T-helper 1 cell treated with Interleukin-12 subunit alpha and Interleukin-12 subunit beta and Interleukin-4 antibody, amounts not matched to agents 30 ng/mL and 1 ng/mL, for 36 hours (primary cell): ENCODE data around the gene HIRIP3. TPM values are rescaled to one million over a fixed set of nuclear protein-coding genes. Genes with fewer than 3 reads are reported as not detected.
"Not testable (repeated sequence)": the region's sequence is repeated elsewhere in the genome, so short reads cannot be mapped to it uniquely, and the experiment has no call there.

Source experiments
- intact Hi-C: fragments of 100-400 bp; cut with micrococcal nuclease; formaldehyde crosslinking; loops from one replicate; pipeline ENCODE4 v1.15.1; 2024
- total RNA-seq: library from RNA; stranded (reverse); gene quantifications from 2 replicates; pipeline ENCODE4 v1.2.3, GENCODE V29; 2022

Gene HIRIP3
- total RNA-seq, 1 donor from 2014 or later = 35.8 TPM

- intact Hi-C loops = no loop called here
Observed at GRCh38 chr16:30016555-30017276, 21.3 kb upstream of the HIRIP3 start.

- intact Hi-C loops = not testable (repeated sequence)
Observed at GRCh38 chr16:30015450-30015849, 20.0 kb upstream of the HIRIP3 start.

GRCh38 chr16:30012598-30012997, 17.2 kb upstream of the HIRIP3 start:
- intact Hi-C loops = not testable (repeated sequence)

GRCh38 chr16:30011714-30012504, 16.5 kb upstream of the HIRIP3 start:
- intact Hi-C loops = no loop called here

GRCh38 chr16:30010844-30011713, 15.7 kb upstream of the HIRIP3 start, which contains the start of gene DOC2A:
Gene DOC2A (minus strand): TSS chr16:30011027. CDS start chr16:30010222, 805 bp downstream.
- intact Hi-C loops = no loop called here

GRCh38 chr16:30009990-30010843, 14.8 kb upstream of the HIRIP3 start:
- intact Hi-C loops = no loop called here

- intact Hi-C loops = no loop called here
Observed at GRCh38 chr16:30009085-30009862, 13.9 kb upstream of the HIRIP3 start.

GRCh38 chr16:30007378-30007895, 12.0 kb upstream of the HIRIP3 start:
- intact Hi-C loops = no loop called here

- intact Hi-C loops = no loop called here
Observed at GRCh38 chr16:30006659-30007377, 11.4 kb upstream of the HIRIP3 start.

GRCh38 chr16:30006095-30006473, 10.7 kb upstream of the HIRIP3 start:
- intact Hi-C loops = no loop called here

- intact Hi-C loops = loop anchor here (1.0 kb wide), 1 partner anchor 305 kb away; no protein-coding TSS in a partner anchor
Observed at GRCh38 chr16:30005341-30006094, 10.1 kb upstream of the HIRIP3 start.

- intact Hi-C loops = loop anchor here (1.0 kb wide), 1 partner anchor 305 kb away; no protein-coding TSS in a partner anchor
Observed at GRCh38 chr16:30004811-30005242, 9.4 kb upstream of the HIRIP3 start.

- intact Hi-C loops = no loop called here
Observed at GRCh38 chr16:30004424-30004776, 9.0 kb upstream of the HIRIP3 start.

- intact Hi-C loops = no loop called here
Observed at GRCh38 chr16:30003670-30004423, 8.4 kb upstream of the HIRIP3 start.

- intact Hi-C loops = no loop called here
Observed at GRCh38 chr16:30002614-30003346, 7.4 kb upstream of the HIRIP3 start.

GRCh38 chr16:30000735-30001631, 5.6 kb upstream of the HIRIP3 start:
- intact Hi-C loops = no loop called here
